SK-N-SH treated with all-trans-retinoic acid at 6 μM for 48 hours (cell line): ENCODE measurements around the gene CACNA2D3.

Source experiments
- ARNTL ChIP-seq: fragments of 450-650 bp; formaldehyde crosslinking; IDR thresholded peaks from 2 replicates; pipeline ENCODE4 v1.5.0; 2020; ENCODE audit warnings: low read depth, mild to moderate bottlenecking, moderate library complexity, borderline replicate concordance
- CREB5 ChIP-seq: fragments of 250-450 bp; sonication (Bioruptor Pico); IDR thresholded peaks from 2 replicates; pipeline ENCODE4 v1.5.1; 2020; ENCODE audit warnings: low read depth, mild to moderate bottlenecking, moderate library complexity
- GLIS3 ChIP-seq: fragments of 250-450 bp; sonication (Bioruptor Pico); IDR thresholded peaks from 2 replicates; pipeline ENCODE4 v1.5.0; 2020; ENCODE audit warnings: mild to moderate bottlenecking, moderate library complexity
- PATZ1 ChIP-seq: fragments of 250-450 bp; sonication (Bioruptor Pico); IDR thresholded peaks from 2 replicates; pipeline ENCODE4 v1.8.0; 2020; ENCODE audit warnings: mild to moderate bottlenecking, moderate library complexity, borderline replicate concordance
- PPARA ChIP-seq: fragments of 250-450 bp; sonication (Bioruptor Pico); IDR thresholded peaks from 2 replicates; pipeline ENCODE4 v1.5.0; 2020; ENCODE audit warnings: mild to moderate bottlenecking, borderline replicate concordance
- RARB ChIP-seq: fragments of 250-450 bp; sonication (Bioruptor Pico); IDR thresholded peaks from 2 replicates; pipeline ENCODE4 v1.8.0; 2021; ENCODE audit warnings: mild to moderate bottlenecking, moderate library complexity
- TCF4 ChIP-seq: fragments of 250-450 bp; sonication (Bioruptor Pico); IDR thresholded peaks from 2 replicates; pipeline ENCODE4 v1.8.0; 2021; ENCODE audit warnings: mild to moderate bottlenecking, moderate library complexity, borderline replicate concordance
- ZC3H10 ChIP-seq: fragments of 250-450 bp; sonication (Bioruptor Pico); IDR thresholded peaks from 2 replicates; pipeline ENCODE4 v1.5.1; 2021; ENCODE audit warnings: mild to moderate bottlenecking, moderate library complexity
- ZFP3 ChIP-seq: fragments of 250-450 bp; sonication (Bioruptor Pico); IDR thresholded peaks from 2 replicates; pipeline ENCODE4 v1.5.0; 2020; ENCODE audit warnings: mild to moderate bottlenecking, moderate library complexity

- TF ChIP-seq ZC3H10, result no peak
- TF ChIP-seq GLIS3, result no peak
- TF ChIP-seq CREB5 (CRISPR knock-in tag), result no peak
- no peak for TF ChIP-seq ZFP3 (CRISPR knock-in tag)
- TF ChIP-seq PATZ1, result no peak
- no peak for TF ChIP-seq RARB
- no peak for TF ChIP-seq ARNTL (CRISPR knock-in tag)
- no peak for TF ChIP-seq PPARA
- no peak for TF ChIP-seq TCF4 (CRISPR knock-in tag)
These were observed 47.2 kb downstream of the CACNA2D3 start for GRCh38 chr3:54169524-54169923.
